HUES64 (cell line): ENCODE results near the gene NECAB2.

ENCODE experiments used
- H3K27ac ChIP-seq: 2 replicates; pipeline ENCODE4 v1.7.0; 2013; ENCODE audit warnings: low read depth, low read length, inconsistent platforms
- H3K27me3 ChIP-seq: 2 replicates; pipeline ENCODE4 v1.6.1; 2013; ENCODE audit warnings: mild to moderate bottlenecking, low read length; ENCODE audit not compliant: insufficient read depth
- H3K36me3 ChIP-seq: 2 replicates; pipeline ENCODE4 v1.6.1; 2013; ENCODE audit warnings: mild to moderate bottlenecking, low read length; ENCODE audit not compliant: insufficient read depth
- H3K4me1 ChIP-seq: 2 replicates; pipeline ENCODE4 v1.6.1; 2013; ENCODE audit warnings: mild to moderate bottlenecking, low read length, moderate library complexity; ENCODE audit not compliant: insufficient read depth
- H3K4me3 ChIP-seq: 2 replicates; pipeline ENCODE4 v1.5.1; 2013; ENCODE audit warnings: mild to moderate bottlenecking, low read length, moderate library complexity
- H3K9ac ChIP-seq: 2 replicates; pipeline ENCODE4 v1.6.1; 2013; ENCODE audit warnings: mild to moderate bottlenecking, low read depth, low read length
- H3K9me3 ChIP-seq: 2 replicates; pipeline ENCODE4 v1.6.1; 2013; ENCODE audit warnings: low read depth, low read length; ENCODE audit not compliant: insufficient read depth
- WGBS: fragments of 150-250, 120-280 bp; methylation state at CpG from one replicate; pipeline ENCODE4 v1.1.7; 2013; ENCODE audit warnings: missing lambda C conversion rate; 5-methylcytosine and 5-hydroxymethylcytosine counted together

Gene NECAB2

GRCh38 chr16:84003038-84003437, 35.0 kb downstream of the NECAB2 start:
- H3K27me3 ChIP-seq: no peaks in the 10 kb centered on the region
- WGBS: 91% methylated on average over 12 of the region's 12 CpGs
- H3K36me3 ChIP-seq: no peaks in the 10 kb centered on the region
- no peak overlapping the region for H3K27ac ChIP-seq
- H3K4me3 ChIP-seq: no peak overlapping the region
- no peaks in the 10 kb centered on the region for H3K9me3 ChIP-seq
- H3K4me1 ChIP-seq: no peaks in the 10 kb centered on the region
- no peak overlapping the region for H3K9ac ChIP-seq

DNA sequence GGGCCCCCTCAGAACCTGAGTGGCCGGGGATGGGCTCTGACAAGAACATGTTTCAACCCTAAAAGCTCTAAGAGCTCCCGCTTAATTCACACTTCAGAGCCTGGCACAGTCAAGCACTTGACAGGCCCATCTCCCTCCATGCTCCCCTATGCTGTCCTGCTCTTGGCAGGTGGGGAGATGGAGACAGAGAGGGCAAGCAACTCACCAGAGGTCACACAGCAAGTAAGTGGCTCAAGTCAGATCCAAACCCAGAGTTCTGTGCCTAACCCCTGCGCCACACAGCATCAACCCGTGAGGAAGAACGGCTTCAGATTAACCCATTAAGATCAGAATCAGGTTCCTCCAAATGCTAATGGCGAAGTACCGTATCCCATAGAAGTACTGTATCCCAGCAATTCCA, 36.4 kb downstream of the NECAB2 start:
- Histone ChIP-seq H3K27ac (no peak overlapping the region), H3K9ac (no peak overlapping the region), H3K36me3 (no peaks in the 10 kb centered on the region), H3K4me3 (no peak overlapping the region), H3K27me3 (no peaks in the 10 kb centered on the region), H3K9me3 (no peaks in the 10 kb centered on the region), H3K4me1 (no peaks in the 10 kb centered on the region)
- WGBS: 93% methylated on average over 7 of the region's 7 CpGs

DNA sequence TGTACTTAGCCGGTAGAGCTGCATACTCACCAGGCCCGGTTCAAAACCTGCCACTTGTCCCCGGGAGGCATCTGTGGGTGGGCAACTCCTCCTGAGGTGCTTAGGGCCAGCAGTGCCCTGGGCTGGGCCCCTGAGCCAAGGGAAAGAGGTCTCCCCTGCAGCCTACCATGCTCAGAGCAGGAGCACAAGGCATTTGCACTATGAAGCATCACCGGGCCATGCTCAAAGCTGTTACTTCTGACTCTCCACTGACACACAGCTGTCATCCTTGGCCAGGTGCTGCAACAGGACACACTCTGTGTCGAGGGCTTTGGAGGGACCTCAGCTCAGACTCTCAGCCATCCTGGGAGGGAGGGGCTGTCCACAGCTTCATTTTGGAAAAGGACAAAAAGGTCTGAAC, 37.3 kb downstream of the NECAB2 start:
- Histone ChIP-seq H3K9me3 (no peaks in the 10 kb centered on the region), H3K4me3 (no peak overlapping the region), H3K27me3 (no peaks in the 10 kb centered on the region), H3K36me3 (no peaks in the 10 kb centered on the region), H3K27ac (no peak overlapping the region), H3K4me1 (no peaks in the 10 kb centered on the region), H3K9ac (no peak overlapping the region)
- WGBS: 87% methylated on average over 5 of the region's 5 CpGs

DNA sequence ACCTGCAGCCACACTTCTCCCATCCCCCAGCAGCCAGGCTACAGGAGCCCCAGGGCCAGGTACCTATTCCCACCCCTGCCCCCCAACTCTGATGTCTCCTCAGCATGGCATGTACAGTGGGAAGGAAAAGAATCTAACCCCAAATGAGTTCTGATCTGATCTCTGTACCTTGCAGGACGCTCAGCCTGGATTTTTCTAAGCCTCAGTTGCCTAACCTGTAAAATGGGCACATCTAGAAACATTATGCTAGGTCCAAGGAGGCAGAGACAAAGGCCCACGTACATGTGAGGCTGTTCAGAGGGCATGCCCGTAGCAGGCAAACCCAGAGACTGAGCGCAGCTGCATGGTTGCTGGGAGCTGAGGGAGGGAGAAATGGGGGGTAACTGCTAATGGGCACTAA, 39.5 kb downstream of the NECAB2 start:
- Histone ChIP-seq H3K4me3 (no peak overlapping the region), H3K4me1 (no peaks in the 10 kb centered on the region), H3K27me3 (no peaks in the 10 kb centered on the region), H3K9me3 (no peaks in the 10 kb centered on the region), H3K27ac (no peak overlapping the region), H3K36me3 (no peaks in the 10 kb centered on the region), H3K9ac (no peak overlapping the region)
- 86% methylated on average over 4 of the region's 4 CpGs for WGBS

- no peak overlapping the region for H3K9ac ChIP-seq
- H3K4me3 ChIP-seq: no peak overlapping the region
- no peaks in the 10 kb centered on the region for H3K9me3 ChIP-seq
- WGBS: 94% methylated on average over 7 of the region's 8 CpGs
- no peaks in the 10 kb centered on the region for H3K36me3 ChIP-seq
- no peaks in the 10 kb centered on the region for H3K4me1 ChIP-seq
- no peak overlapping the region for H3K27ac ChIP-seq
- H3K27me3 ChIP-seq: no peaks in the 10 kb centered on the region
Measured at GRCh38 chr16:84007965-84008364, 39.9 kb downstream of the NECAB2 start.

DNA sequence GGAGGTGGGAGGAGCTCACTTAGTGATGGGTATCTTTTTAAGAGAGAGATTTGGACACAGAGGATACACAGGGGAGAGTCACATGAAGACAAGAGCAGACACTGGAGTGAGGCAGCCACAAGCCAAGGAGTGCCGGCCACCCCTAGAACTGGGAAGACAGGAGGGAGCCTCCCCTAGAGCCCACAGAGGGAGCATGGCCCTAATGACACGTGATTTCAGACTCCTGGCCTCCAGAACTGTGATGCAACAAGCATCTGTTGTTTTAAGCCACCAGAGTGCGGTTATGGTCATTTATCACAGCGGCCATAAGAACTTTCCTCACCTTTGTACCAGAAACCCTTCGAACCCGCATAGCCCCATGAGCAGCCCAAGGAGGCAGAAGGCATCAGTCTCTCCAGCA, 41.2 kb downstream of the NECAB2 start:
- Histone ChIP-seq H3K27me3 (no peaks in the 10 kb centered on the region), H3K27ac (no peak overlapping the region), H3K9me3 (no peaks in the 10 kb centered on the region), H3K4me3 (no peak overlapping the region), H3K36me3 (no peaks in the 10 kb centered on the region), H3K9ac (no peak overlapping the region), H3K4me1 (no peaks in the 10 kb centered on the region)
- WGBS: 95% methylated on average over 6 of the region's 6 CpGs

- Histone ChIP-seq H3K36me3 (no peaks in the 10 kb centered on the region), H3K4me1 (no peaks in the 10 kb centered on the region), H3K27ac (no peak overlapping the region), H3K9me3 (no peaks in the 10 kb centered on the region), H3K27me3 (no peaks in the 10 kb centered on the region), H3K4me3 (no peak overlapping the region), H3K9ac (no peak overlapping the region)
- WGBS: 15% methylated on average over 14 of the region's 14 CpGs
Measured at GRCh38 chr16:84013787-84014569, 45.9 kb downstream of the NECAB2 start.

GRCh38 chr16:84014570-84015327, 46.7 kb downstream of the NECAB2 start:
- H3K9me3 ChIP-seq: no peaks in the 10 kb centered on the region
- H3K36me3 ChIP-seq: no peaks in the 10 kb centered on the region
- WGBS: 84% methylated on average over 14 of the region's 14 CpGs
- no peak overlapping the region for H3K4me3 ChIP-seq
- no peaks in the 10 kb centered on the region for H3K4me1 ChIP-seq
- H3K27me3 ChIP-seq: no peaks in the 10 kb centered on the region
- H3K27ac ChIP-seq: no peak overlapping the region
- no peak overlapping the region for H3K9ac ChIP-seq

GRCh38 chr16:84015399-84015798, 47.4 kb downstream of the NECAB2 start:
- WGBS: 93% methylated on average over 12 of the region's 12 CpGs
- H3K4me1 ChIP-seq: no peaks in the 10 kb centered on the region
- no peaks in the 10 kb centered on the region for H3K36me3 ChIP-seq
- no peak overlapping the region for H3K27ac ChIP-seq
- H3K4me3 ChIP-seq: no peak overlapping the region
- no peaks in the 10 kb centered on the region for H3K27me3 ChIP-seq
- H3K9ac ChIP-seq: no peak overlapping the region
- H3K9me3 ChIP-seq: no peaks in the 10 kb centered on the region

- Histone ChIP-seq H3K36me3 (no peaks in the 10 kb centered on the region), H3K27ac (no peak overlapping the region), H3K4me3 (no peak overlapping the region), H3K4me1 (no peaks in the 10 kb centered on the region), H3K27me3 (no peaks in the 10 kb centered on the region), H3K9me3 (peaks cover 6% of the 10 kb centered on the region; the same call in 1 of the 2 replicates), H3K9ac (no peak overlapping the region)
- WGBS: 95% methylated on average over 12 of the region's 12 CpGs
Measured at GRCh38 chr16:84016477-84016876, 48.4 kb downstream of the NECAB2 start.

- WGBS: 94% methylated on average over 4 of the region's 4 CpGs
- Histone ChIP-seq H3K4me3 (no peak overlapping the region), H3K27ac (no peak overlapping the region), H3K9ac (no peak overlapping the region), H3K27me3 (no peaks in the 10 kb centered on the region), H3K36me3 (no peaks in the 10 kb centered on the region), H3K4me1 (no peaks in the 10 kb centered on the region), H3K9me3 (peaks cover 11% of the 10 kb centered on the region; the same call in 1 of the 2 replicates)
Measured at GRCh38 chr16:84018710-84019109, 50.7 kb downstream of the NECAB2 start.
